GM19467 (cell line): ENCODE results near the gene CKAP5.

Experiments used
- ATAC-seq: cut with Tn5 transposase; IDR thresholded peaks from one replicate; pipeline ENCODE4 v1.9.1; 2021; ENCODE audit warnings: mild to moderate bottlenecking, moderate library complexity; ENCODE audit not compliant: unreplicated experiment

Gene CKAP5

GRCh38 chr11:46845740-46846509 lies at the start of gene CKAP5:
Gene CKAP5, minus strand, starts transcription at chr11:46846280. Its CDS starts 25,049 bp downstream, at chr11:46821231.
- ATAC-seq: peak; percentile 93

- ATAC-seq: no peak
Observed at GRCh38 chr11:46895821-46896220, 49.7 kb upstream of the CKAP5 start.

GRCh38 chr11:46894961-46895360 lies 48.9 kb upstream of the CKAP5 start:
- ATAC-seq: no peak

GRCh38 chr11:46894506-46894905 lies 48.4 kb upstream of the CKAP5 start:
- no peak for ATAC-seq

- no peak for ATAC-seq
Observed at GRCh38 chr11:46892838-46893237, 46.8 kb upstream of the CKAP5 start.

- ATAC-seq: no peak
Observed at GRCh38 chr11:46892109-46892508, 46.0 kb upstream of the CKAP5 start.

GRCh38 chr11:46890665-46891064 lies 44.6 kb upstream of the CKAP5 start:
- ATAC-seq: no peak

- no peak for ATAC-seq
Observed at GRCh38 chr11:46889689-46890475, 43.8 kb upstream of the CKAP5 start.

GRCh38 chr11:46889251-46889650 lies 43.2 kb upstream of the CKAP5 start:
- no peak for ATAC-seq

GRCh38 chr11:46888636-46889035 lies 42.6 kb upstream of the CKAP5 start:
- no peak for ATAC-seq

- no peak for ATAC-seq
Observed at GRCh38 chr11:46886211-46886610, 40.1 kb upstream of the CKAP5 start.

- no peak for ATAC-seq
Observed at GRCh38 chr11:46879056-46879585, 33.0 kb upstream of the CKAP5 start.

GRCh38 chr11:46877580-46877979 lies 31.5 kb upstream of the CKAP5 start:
- no peak for ATAC-seq

- ATAC-seq: no peak
Observed at GRCh38 chr11:46876471-46876870, 30.4 kb upstream of the CKAP5 start.

- ATAC-seq: no peak
Observed at GRCh38 chr11:46874586-46874985, 28.5 kb upstream of the CKAP5 start.

GRCh38 chr11:46868912-46869311 lies 22.8 kb upstream of the CKAP5 start:
- ATAC-seq: no peak

- ATAC-seq: no peak
Observed at GRCh38 chr11:46865340-46865739, 19.3 kb upstream of the CKAP5 start.

GRCh38 chr11:46860218-46860617 lies 14.1 kb upstream of the CKAP5 start:
- ATAC-seq: no peak

GRCh38 chr11:46858920-46859546 lies 13.0 kb upstream of the CKAP5 start:
- ATAC-seq: no peak

- ATAC-seq: no peak
Observed at GRCh38 chr11:46857666-46858065, 11.6 kb upstream of the CKAP5 start.

GRCh38 chr11:46856605-46857343 lies 10.7 kb upstream of the CKAP5 start:
- no peak for ATAC-seq
